ENCODE data around the gene VPS13D.
"Not testable (repeated sequence)": the region's sequence is repeated elsewhere in the genome, so short reads cannot be mapped to it uniquely, and the experiment has no call there.

DNA sequence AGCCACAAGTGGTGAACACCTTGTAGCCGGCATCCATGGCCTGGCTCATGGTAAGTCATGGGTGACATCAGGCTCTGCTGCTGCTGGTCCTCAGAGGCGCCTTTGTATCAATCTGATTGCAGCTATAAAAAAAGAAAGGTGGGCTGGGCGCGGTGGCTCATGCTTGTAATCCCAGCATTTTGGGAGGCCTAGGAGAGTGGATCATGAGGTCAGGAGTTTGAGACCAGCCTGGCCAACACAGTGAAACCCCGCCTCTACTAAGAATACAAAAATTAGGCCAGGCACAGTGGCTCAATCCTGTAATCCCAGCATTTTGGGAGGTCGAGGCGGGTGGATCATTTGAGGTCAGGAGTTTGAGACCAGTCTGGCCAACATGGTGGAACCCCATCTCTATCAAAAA, 226.3 kb downstream of the VPS13D start:
- TF ChIP-seq, protein P1, sequence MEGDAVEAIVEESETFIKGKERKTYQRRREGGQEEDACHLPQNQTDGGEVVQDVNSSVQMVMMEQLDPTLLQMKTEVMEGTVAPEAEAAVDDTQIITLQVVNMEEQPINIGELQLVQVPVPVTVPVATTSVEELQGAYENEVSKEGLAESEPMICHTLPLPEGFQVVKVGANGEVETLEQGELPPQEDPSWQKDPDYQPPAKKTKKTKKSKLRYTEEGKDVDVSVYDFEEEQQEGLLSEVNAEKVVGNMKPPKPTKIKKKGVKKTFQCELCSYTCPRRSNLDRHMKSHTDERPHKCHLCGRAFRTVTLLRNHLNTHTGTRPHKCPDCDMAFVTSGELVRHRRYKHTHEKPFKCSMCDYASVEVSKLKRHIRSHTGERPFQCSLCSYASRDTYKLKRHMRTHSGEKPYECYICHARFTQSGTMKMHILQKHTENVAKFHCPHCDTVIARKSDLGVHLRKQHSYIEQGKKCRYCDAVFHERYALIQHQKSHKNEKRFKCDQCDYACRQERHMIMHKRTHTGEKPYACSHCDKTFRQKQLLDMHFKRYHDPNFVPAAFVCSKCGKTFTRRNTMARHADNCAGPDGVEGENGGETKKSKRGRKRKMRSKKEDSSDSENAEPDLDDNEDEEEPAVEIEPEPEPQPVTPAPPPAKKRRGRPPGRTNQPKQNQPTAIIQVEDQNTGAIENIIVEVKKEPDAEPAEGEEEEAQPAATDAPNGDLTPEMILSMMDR (IDR thresholded peaks at IDR 0.05) = not testable (repeated sequence)
- not testable (repeated sequence) for TF ChIP-seq GABPA (IDR thresholded peaks at IDR 0.05; ENCODE audit: low read depth); GATA2 (CRISPR knock-in tag; IDR thresholded peaks at IDR 0.05); TEAD4 (IDR thresholded peaks at IDR 0.05; ENCODE audit: borderline replicate concordance, insufficient read depth)
- TF ChIP-seq, protein P2, sequence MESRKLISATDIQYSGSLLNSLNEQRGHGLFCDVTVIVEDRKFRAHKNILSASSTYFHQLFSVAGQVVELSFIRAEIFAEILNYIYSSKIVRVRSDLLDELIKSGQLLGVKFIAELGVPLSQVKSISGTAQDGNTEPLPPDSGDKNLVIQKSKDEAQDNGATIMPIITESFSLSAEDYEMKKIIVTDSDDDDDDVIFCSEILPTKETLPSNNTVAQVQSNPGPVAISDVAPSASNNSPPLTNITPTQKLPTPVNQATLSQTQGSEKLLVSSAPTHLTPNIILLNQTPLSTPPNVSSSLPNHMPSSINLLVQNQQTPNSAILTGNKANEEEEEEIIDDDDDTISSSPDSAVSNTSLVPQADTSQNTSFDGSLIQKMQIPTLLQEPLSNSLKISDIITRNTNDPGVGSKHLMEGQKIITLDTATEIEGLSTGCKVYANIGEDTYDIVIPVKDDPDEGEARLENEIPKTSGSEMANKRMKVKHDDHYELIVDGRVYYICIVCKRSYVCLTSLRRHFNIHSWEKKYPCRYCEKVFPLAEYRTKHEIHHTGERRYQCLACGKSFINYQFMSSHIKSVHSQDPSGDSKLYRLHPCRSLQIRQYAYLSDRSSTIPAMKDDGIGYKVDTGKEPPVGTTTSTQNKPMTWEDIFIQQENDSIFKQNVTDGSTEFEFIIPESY (IDR thresholded peaks at IDR 0.05; ENCODE audit: borderline replicate concordance, low read depth) = not testable (repeated sequence)

Measured in SK-N-SH (cell line).